BE2C (cell line): ENCODE measurements around the gene TOB1.
"Not testable (repeated sequence)": the region's sequence is repeated elsewhere in the genome, so short reads cannot be mapped to it uniquely, and the experiment has no call there.

Experiments
- DNase-seq: peaks from one replicate; pipeline ENCODE4 v3.0.0-alpha.2; 2020
- H3K27me3 ChIP-seq: fragments of 250-450 bp; sonication (Bioruptor Pico); 2 replicates; pipeline ENCODE4 v1.5.1; 2020; ENCODE audit warnings: mild to moderate bottlenecking
- H3K36me3 ChIP-seq: fragments of 250-450 bp; sonication (Bioruptor Pico); 2 replicates; pipeline ENCODE4 v1.5.1; 2020; ENCODE audit warnings: mild to moderate bottlenecking
- H3K4me1 ChIP-seq: fragments of 250-450 bp; sonication (Bioruptor Pico); 2 replicates; pipeline ENCODE4 v1.5.1; 2020
- H3K4me3 ChIP-seq: 2 replicates; pipeline ENCODE4 v1.5.1; 2011; ENCODE audit warnings: low read depth, low read length
- H3K9me3 ChIP-seq: fragments of 250-450 bp; sonication (Bioruptor Pico); 2 replicates; pipeline ENCODE4 v1.5.1; 2020
- TF ChIP-seq, protein P1 (sequence below): IDR thresholded peaks from 2 replicates; pipeline ENCODE4 v1.5.1; 2012; ENCODE audit warnings: mild to moderate bottlenecking, low read depth, low read length

TOB1 gene

DNA sequence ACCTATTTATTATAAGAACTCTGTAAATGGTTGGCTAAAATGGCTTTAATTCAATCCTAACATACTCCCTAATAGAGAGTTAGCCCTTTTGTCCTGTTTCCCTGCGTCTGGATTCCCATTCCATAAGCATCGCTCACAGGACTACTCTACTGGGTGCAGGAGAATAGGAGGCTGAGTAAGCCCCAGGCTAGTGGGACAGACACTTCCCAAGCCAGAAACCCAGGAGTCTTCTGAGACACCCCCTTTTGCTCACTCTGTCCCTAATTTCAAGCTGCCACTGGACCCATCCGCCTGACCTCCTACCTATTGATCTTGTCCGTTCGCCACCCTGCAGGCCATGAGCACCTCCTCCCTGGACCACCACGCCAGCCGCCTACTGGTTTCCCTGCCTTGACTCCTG is 16.7 kb upstream of the TOB1 start:
- TF ChIP-seq, protein P1, sequence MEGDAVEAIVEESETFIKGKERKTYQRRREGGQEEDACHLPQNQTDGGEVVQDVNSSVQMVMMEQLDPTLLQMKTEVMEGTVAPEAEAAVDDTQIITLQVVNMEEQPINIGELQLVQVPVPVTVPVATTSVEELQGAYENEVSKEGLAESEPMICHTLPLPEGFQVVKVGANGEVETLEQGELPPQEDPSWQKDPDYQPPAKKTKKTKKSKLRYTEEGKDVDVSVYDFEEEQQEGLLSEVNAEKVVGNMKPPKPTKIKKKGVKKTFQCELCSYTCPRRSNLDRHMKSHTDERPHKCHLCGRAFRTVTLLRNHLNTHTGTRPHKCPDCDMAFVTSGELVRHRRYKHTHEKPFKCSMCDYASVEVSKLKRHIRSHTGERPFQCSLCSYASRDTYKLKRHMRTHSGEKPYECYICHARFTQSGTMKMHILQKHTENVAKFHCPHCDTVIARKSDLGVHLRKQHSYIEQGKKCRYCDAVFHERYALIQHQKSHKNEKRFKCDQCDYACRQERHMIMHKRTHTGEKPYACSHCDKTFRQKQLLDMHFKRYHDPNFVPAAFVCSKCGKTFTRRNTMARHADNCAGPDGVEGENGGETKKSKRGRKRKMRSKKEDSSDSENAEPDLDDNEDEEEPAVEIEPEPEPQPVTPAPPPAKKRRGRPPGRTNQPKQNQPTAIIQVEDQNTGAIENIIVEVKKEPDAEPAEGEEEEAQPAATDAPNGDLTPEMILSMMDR = no peak
- no peak for DNase-seq
- H3K4me1 ChIP-seq = no peaks in the 10 kb centered on the region

DNA sequence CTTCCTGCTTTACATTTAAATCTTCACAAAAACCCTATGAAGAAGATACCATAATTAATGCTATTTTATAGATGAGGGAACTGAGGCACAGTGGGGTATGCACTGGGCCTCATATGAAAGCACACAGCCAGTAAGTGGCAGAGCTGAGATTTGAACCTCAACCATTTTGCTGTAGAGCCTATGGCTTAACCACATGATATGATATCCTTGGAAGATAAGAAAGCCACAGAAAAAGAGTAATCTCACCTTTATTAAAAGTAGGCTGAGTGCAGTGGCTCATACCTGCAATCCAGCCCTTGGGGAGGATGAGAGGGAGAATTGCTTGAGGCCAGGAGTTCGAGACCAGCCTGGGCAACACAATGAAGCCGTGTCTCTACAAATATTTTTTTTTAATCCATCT is 15.0 kb upstream of the TOB1 start:
- no peaks in the 10 kb centered on the region for H3K36me3 ChIP-seq
- DNase-seq = no peak
- H3K27me3 ChIP-seq = no peaks in the 10 kb centered on the region
- TF ChIP-seq, protein P1 = no peak
- no peaks in the 10 kb centered on the region; the same call in none of the 2 replicates for H3K9me3 ChIP-seq
- no peak overlapping the region for H3K4me3 ChIP-seq
- no peaks in the 10 kb centered on the region for H3K4me1 ChIP-seq

More for the DNA sequence above, 16.7 kb upstream of the TOB1 start:
- no peaks in the 10 kb centered on the region for H3K27me3 ChIP-seq
- no peak overlapping the region for H3K4me3 ChIP-seq
- H3K9me3 ChIP-seq = no peaks in the 10 kb centered on the region; the same call in none of the 2 replicates
- no peaks in the 10 kb centered on the region for H3K36me3 ChIP-seq

DNA sequence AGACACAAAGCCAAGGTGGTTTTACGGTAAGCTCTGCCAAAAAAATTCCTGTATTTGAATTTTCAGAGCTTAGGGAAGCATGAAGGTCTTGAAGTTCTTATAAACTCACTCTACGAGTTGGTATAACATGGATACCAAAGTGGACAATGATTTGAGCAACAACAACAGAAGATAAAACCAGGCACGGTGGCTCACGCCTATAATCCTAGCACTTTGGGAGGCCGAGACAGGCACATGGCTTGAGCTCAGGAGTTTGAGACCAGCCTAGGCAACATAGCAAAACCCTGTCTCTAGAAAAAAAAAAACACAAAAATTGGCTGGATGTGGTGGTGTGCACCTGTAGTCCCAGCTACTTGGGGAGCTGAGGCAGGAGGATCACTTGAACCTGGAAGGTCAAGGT is 12.9 kb upstream of the TOB1 start:
- Histone ChIP-seq H3K4me3 (no peak overlapping the region), H3K27me3 (no peaks in the 10 kb centered on the region), H3K4me1 (no peaks in the 10 kb centered on the region), H3K9me3 (no peaks in the 10 kb centered on the region; the same call in none of the 2 replicates), H3K36me3 (no peaks in the 10 kb centered on the region)
- no peak for DNase-seq
- TF ChIP-seq, protein P1 = no peak

DNA sequence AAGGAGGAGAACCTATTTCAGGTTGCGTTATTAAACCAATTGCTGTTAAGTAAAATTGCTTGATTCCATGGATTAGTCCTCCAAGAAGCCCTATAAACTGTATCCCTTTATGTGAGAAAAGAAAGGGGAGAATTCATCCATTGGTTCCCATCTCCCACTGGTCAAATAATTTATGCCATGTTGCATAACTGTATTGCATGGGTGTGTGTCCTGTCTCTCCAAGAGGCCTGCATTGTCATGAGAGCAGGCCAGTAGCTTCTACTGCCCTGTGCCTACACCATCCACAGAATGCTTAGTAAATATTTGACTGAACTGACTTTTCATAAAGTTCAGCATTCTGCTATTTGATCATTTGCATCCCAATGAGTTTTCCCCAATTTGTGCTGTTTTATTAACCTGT is 11.7 kb upstream of the TOB1 start:
- no peak overlapping the region for H3K4me3 ChIP-seq
- TF ChIP-seq, protein P1 = no peak
- H3K4me1 ChIP-seq = peaks cover 3% of the 10 kb centered on the region; the same call in 1 of the 2 replicates
- no peaks in the 10 kb centered on the region; the same call in none of the 2 replicates for H3K9me3 ChIP-seq
- H3K36me3 ChIP-seq = no peaks in the 10 kb centered on the region
- H3K27me3 ChIP-seq = no peaks in the 10 kb centered on the region
- DNase-seq = no peak

DNA sequence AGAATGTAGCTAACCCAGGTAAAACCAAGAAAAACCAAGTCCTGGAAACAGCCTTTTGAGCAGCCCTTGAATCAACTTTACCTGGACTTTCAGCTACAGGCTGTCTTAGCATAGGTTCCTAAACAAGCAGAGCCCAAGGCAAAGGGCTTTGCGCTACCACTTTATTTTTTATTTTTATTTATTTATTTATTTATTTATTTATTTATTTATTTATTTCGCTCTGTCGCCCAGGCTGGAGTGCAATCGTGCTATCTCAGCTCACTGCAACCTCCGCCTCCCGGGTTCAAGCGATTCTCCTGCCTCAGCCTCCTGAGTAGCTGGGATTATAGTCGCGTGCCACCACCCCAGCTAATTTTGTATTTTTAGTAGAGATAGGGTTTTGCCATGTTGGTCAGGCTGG is 10.9 kb upstream of the TOB1 start:
- H3K4me1 ChIP-seq, DNase-seq, H3K36me3 ChIP-seq, H3K27me3 ChIP-seq, H3K9me3 ChIP-seq, H3K4me3 ChIP-seq: not testable (repeated sequence)

DNA sequence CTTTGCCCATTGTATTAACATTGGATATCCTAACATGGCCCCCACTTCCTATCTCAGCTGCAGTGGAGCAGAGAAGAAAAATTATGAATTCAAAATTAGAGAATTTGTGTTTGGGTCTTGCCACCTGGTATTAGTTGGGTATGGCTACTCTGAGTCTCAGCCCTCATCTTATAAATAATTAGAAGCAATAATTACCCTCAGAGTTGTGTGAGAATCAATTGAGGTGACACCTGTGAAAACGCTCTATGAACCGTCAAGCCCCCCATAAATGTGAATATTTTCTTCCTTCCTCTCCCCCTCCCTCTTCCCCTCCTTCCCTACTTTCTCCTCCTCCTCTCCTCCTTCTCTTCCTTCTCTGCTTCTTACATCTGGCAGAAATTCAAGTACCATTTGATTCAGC is 8.9 kb upstream of the TOB1 start:
- Histone ChIP-seq H3K36me3 (no peaks in the 10 kb centered on the region), H3K4me3 (no peak overlapping the region), H3K27me3 (no peaks in the 10 kb centered on the region), H3K9me3 (no peaks in the 10 kb centered on the region; the same call in none of the 2 replicates), H3K4me1 (peaks cover 15% of the 10 kb centered on the region; the same call in 1 of the 2 replicates)
- no peak for DNase-seq
- TF ChIP-seq, protein P1 = no peak
